Measurements from ENCODE around the gene KCNQ2. TPM values are rescaled to one million over a fixed set of nuclear protein-coding genes. Genes with fewer than 3 reads are reported as not detected.
"Not testable (repeated sequence)": the region's sequence is repeated elsewhere in the genome, so short reads cannot be mapped to it uniquely, and the experiment has no call there.

KCNQ2 gene
- total RNA-seq, 2 experiments from 2014 or later: not detected

DNA sequence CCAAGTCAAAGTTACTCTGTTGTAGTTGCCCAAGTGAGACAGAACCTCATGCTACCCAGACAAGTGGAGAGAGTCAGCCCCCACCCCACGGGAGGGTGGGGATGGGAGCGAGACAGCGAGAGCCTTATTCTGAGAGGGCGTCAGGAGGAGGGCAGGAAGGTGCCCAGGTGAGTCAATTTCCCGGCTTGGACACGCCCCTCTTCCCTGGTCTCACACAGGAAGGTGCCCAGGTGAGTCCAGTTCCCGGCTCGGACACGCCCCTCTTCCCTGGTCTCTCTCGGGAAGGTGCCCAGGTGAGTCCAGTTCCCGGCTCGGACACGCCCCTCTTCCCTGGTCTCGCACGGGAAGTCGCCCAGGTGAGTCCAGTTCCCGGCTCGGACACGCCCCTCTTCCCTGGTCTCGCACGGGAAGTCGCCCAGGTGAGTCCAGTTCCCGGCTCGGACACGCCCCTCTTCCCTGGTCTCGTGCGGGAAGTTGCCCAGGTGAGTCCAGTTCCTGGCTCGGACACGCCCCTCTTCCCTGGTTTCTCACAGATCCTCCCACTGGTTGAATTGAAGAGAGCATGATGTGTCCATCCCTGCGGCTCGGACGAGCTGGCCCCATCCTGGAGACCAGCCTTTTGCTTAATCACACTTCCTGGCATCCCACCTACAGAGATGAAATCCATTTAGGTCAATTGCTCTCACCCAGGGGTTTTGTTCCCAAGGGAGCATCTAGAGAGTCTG is 7.4 kb upstream of the KCNQ2 start:
- CTCF ChIA-PET: interaction anchor here (1.0 kb wide), 1 partner anchor 17 kb away, joined by 4 read pairs; no protein-coding TSS in a partner anchor
- POLR2A ChIA-PET: not testable (repeated sequence)

DNA sequence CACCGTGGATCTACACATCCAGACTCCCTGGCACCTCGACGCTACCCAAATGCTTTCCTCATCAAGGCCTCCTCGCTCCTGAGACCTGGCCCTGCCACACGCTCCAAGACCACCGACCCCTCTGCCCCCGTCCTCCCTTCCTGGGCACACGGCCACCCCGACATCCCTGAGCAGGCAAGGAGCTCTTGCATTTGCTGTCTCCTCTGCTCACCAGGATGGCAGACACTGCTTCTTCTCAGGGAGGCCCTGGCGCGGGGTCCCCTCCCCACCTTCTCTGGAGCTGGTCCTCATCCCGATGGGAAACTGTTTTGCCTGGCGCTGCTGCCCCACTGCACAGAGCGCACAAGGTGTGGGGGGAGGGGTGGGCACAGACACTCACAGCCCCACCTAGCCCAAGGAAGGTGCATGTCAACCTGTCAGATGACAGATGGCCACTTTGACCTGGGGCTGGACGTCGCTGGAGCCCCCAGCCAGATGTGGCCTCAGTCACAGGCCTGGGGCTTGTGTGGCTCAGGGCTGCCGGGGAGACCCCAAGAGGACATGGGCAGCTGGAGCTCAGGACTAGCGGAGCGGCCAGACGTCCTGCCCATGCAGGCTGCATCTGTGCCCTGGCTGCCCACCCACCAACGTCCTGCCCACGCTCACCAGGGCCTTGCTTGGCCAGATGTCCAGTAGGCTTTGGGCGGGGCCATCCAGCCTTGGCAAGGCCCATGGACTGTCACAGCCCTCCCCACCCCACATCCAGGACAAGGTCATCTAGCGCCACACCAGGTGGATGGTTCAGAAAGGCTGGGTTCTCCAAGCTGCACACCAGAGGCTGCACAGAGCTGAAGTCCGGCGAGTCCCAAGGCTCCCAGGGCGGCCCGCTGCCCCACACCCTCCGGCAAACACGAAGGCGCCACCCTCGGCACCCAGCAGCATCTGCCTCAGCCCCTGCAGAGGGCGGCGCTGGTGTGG is 6.2 kb upstream of the KCNQ2 start:
- ChIA-PET POLR2A (no interaction called here), CTCF (interaction anchor here (0.6 kb wide), 1 partner anchor 315 kb away, joined by 6 read pairs; no protein-coding TSS in a partner anchor)

DNA sequence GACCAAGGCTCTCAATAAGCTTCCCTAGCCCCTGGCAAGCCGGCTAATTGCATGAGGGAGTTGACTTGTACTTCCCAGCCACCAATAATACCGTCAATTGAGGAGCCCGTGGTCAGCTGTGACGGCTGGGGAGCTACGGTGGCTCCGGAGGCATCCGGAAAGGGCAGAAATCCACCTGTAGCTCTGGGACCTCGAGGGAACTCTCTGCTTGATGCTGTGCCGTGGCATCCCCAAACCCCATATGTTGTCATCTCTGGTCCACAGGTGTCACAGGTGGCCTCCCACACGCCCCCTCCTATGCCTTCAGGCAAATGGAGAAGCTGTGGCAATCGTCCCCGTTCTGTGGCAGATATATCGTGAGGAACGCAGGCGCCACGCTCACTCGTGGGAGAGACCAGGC is 5.5 kb upstream of the KCNQ2 start:
- ChIA-PET POLR2A (no interaction called here), CTCF (interaction anchor here (0.6 to 0.7 kb wide), 2 partner anchors 19 to 316 kb away, joined by 4 to 6 read pairs; no protein-coding TSS in a partner anchor)

DNA sequence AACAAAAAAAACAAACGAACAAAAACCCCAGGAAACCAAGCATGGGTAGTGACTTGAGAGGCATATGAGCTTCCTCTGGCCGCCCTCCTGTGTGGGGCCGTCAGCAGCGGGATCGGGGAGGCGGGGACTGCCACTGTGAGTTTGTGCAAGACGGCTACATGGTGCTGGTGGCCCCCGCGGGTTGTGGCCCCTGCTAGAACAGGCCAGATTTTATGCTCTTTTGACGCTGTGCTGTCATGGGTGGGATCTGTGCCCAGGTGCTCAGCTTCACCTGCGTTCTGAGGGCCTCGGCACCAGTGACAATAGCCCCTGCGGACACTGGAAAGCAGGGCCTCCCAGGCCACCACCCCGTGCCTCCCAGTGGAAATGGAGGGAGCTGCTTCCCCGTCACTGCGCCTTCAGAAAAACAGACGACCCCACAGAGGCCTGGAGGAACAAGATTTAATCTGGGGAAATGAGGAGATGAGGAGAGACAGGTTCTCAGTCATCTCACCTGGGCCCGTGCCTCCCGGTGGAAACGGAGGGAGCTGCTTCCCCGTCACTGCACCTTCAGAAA is 4.7 kb upstream of the KCNQ2 start:
- POLR2A ChIA-PET: no interaction called here
- CTCF ChIA-PET: interaction anchor here (0.7 kb wide), 1 partner anchor 19 kb away, joined by 4 read pairs; no protein-coding TSS in a partner anchor

DNA sequence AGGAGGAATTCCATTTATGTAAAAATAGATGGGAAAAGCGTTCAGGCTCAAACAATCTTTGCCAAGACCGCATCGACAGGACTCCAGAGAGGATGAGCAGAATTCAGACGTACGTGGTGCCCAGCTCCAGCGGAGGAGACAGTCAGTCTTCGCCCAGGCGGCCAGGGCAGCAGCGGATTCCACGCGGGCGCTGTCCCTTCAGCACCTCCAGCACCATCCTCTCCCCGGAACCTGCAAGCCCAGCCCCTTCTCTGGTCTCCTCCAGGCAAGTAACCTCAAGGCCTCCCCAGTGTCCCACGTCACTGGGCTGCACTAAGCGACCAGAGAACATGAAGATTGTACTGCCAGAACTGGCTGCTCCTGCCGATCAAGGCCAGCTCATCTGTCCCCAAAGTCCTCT is 2.8 kb upstream of the KCNQ2 start:
- ChIA-PET CTCF (no interaction called here), POLR2A (no interaction called here)

DNA sequence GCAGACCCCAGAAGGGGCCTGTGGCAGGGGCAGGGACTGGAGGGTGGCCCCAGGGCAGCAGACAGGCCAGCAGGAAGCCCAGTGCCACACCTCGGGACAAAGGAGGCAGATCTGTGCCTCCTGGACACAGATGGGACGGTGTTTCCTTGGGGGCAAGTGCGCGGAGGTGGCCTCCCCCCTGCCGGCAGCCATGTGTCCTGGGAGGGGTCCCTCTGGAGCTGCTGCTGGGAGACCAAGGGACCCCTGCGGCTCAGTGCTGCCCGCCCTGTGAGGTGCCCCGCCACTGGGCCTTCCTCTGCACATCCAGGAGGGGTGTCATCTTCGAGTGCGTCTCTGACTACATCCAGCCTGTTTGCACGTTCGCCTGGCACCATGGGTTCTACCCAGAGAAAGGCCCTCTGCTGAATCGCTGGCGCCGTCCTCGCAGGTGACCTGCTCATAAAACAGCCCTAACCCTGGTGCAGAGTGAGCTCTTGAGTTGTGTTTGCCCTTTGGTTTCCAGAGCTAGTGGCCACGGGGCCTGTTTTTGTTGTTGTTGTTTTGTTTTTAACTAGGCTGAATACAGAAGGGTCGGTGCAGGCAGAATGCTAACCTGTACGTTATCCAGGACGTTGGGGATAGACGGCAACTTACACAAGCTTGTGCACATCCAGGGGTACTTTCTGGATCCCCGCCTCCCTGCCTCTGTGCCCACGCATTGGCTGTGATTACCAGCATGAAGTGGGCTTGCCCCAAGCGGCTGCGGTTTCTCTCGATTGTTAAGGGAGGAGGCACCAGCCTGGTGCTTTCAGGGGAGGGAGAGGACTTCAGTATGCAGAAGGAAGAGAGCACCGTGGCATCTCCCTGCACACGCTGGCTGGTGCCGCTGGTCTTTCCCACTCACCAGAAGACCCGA is 1.3 kb upstream of the KCNQ2 start:
- ChIA-PET POLR2A (no interaction called here), CTCF (no interaction called here)

DNA sequence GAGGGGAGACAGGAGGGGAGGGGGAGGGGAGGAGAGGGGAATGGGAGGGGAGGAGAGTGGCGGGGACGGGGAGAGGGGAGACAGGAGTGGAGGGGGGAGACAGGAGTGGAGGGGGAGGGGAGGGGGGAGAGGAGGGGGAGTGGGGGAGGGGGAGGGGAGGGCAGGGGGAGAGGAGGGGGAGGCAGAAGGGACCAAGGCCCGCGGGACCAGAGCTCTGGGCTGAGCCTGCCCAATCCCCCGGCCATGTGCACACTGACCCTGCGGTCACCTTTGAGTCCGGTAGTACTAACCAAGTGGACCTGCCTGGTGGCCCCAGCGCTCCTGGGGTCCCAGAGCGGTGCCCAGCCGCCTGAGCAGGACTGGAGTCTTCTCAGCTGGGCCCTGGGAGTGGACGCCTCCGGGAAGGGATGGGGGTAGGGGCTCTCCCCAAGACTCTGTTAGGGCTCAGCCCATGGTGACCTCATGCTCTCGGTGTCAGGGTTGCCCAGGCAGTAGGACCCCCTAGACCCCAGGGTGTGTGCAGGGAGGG is 471 bp upstream of the KCNQ2 start:
- CTCF ChIA-PET: no interaction called here
- POLR2A ChIA-PET: no interaction called here

DNA sequence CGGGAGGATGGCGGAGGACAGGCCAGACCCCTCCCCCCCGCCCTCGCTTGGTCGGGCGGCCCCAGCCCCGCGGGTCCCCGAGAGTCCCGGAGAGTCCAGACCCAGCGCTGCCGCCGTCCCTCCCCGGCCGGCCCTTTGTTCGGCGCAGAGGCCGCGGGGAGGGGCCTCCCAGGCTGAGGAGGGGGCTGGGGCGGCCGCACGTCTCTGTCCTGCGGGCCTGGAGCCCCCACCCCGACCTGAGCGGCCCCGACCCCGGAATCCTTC is 806 bp downstream of the KCNQ2 start:
- POLR2A ChIA-PET: no interaction called here
- CTCF ChIA-PET: no interaction called here

DNA sequence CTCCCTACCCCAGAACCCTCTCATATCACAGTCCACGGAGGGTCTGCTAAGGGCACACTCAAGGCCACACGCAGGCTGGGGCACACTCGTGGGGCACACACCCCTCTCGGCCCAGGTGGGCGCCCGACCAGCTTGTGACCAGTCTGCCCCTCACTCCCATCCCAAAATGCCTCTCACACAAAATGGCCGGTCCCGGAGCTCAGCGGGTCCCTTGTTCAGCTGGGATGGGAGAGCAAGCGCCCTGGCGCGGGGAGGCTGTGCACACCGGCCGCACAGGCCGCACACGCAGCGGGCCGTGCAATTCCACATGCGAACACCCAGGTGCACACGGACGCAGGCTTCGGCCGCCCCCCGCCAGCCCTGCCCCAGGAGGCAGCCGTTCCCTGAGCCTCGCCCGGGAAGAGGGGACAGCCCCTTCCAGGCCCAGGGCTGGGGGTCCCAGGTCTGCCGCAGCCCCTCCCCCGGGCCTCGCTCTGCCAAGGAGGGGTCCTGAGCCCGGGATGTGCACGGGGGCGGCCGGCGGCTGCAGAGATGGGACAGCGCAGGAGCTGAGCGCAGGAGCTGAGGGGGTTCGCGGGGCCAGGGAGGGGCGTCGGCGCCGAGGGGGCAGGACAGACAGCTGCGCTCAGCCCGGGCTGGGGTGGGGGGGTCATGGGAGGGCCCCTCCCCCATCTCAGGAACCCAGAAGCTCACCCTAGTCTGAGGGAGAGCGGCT is 1.3 kb downstream of the KCNQ2 start:
- POLR2A ChIA-PET: no interaction called here
- CTCF ChIA-PET: interaction anchor here (0.8 kb wide), 1 partner anchor 25 kb away, joined by 3 read pairs; no protein-coding TSS in a partner anchor

DNA sequence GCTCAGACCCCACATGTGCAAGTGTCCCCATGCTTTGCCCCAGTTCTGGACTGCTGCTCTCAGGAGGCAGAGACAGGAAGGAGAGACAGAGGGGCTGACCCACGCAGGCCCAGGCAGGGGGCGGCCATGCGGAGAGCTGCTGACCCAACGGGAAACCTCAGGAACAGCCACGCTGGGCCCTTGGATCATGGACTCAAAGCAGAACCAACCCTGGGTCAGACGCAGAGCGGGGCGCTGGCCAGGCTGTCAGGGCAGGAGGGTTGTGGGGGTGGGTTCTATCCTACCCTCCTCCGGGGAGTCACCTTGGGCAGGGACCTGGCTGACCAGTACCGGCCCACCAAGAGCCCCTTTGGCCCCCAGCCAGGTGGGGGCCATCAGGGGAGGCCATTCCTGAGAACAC is 2.0 kb downstream of the KCNQ2 start:
- CTCF ChIA-PET: no interaction called here

DNA sequence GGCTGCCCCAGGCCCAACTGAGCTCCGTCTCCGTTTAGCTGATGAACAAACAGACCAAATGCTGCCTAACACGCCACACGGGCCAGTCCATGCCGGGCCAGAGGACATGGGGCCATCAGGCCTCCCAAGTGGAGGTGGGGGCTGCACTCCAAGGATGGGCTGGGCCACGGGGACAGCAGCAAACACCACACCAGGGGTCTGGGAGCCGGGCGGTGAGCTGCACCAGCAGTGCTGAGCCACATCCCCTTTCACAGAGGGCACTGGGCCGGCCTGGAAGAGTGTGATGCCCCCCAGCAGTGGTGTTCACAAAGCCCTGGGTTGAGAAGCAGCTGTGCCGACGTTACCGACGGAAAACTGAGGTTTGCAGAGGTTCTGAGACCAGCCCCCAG is 2.7 kb downstream of the KCNQ2 start:
- ChIA-PET CTCF (no interaction called here), POLR2A (no interaction called here)

More for the DNA sequence above, 2.0 kb downstream of the KCNQ2 start:
- POLR2A ChIA-PET: no interaction called here

DNA sequence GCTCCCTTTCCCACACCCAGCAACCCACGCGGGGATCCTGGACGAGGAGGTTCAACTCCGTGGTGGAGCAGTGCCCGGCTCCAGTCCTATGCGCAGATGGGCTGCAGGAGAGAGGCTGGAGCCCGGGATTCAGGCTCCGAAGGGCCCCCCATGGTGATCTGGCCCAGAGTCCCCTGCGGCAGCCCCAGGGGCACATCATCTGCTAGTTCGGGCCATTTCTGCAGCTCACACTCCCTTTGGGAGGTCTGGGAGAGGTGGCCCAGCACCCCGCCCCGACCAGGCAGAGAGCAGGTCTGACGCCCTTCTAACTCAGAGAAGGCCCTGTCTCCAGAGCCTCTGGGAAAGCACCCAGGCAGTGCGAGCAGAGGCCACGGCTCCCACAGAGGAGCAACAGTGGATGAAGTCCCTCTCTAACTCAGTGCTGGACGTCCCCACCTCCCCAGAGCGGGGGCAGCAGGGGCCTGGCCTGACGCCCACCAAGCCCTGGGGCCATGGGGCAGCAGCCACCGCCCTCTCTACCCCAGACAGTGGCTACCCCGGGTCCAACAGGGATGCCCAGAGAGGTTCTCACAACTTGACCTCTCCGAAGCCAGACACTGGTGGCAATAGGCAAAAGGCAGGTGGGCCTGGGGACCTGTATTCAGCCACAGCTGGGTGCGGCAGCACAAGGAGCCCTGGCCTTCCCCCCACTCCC is 3.3 kb downstream of the KCNQ2 start:
- ChIA-PET POLR2A (no interaction called here), CTCF (no interaction called here)

DNA sequence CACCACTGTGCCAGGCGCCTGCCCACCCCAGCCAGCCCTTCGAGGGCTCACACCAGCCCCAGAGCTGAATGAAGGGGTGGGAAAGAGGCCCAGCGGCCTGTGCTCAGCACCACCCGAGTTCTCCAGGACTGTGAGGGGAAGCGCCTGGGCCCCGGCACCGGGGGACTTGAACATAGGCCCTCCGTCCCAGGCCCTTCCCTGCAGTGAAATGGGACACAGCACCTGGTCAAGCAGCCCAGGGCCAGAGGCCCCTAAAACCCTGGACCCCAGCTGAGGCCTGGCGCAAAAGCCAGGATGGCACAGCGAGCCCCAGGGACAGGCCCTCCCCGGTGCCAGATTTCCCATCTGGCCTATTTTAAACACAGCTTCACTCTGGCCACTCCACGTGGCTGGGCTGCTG is 4.0 kb downstream of the KCNQ2 start:
- POLR2A ChIA-PET: no interaction called here
- CTCF ChIA-PET: no interaction called here

DNA sequence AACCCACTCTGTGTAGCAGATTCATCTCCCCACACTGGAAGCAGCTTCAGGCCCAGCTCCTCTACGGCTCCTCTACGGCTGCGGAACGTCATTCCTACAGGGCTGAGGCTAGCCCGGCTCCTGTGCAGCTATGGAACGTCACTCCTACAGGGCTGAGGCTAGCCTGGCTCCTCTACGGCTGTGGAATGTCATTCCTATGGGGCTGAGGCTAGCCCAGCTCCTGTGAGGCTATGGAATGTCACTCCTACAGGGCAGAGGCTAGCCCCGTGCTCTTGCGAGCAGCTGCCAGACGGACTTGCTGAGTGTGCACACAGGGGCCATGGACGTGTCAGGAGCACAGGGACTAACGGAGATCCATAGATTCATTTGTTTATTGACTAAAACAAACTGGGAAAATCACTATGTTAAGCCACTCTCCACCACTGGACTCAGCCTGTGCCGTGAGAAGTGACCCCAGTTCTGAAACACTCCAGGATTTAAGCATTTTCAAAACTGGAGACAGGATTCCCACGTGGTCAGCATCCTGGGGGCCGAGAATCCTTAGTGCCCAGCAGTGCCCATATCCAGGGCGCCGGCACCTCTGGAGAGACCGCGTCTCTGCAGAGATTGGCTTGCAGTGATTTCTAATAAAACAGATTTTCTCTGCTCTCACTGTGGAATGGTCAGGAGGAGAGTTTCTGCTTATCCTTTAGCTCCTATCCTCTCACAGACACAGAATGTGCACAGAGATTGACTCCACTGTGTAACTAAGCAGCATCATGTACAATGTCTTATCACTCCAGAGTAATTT is 5.0 kb downstream of the KCNQ2 start:
- ChIA-PET POLR2A (no interaction called here), CTCF (no interaction called here)

DNA sequence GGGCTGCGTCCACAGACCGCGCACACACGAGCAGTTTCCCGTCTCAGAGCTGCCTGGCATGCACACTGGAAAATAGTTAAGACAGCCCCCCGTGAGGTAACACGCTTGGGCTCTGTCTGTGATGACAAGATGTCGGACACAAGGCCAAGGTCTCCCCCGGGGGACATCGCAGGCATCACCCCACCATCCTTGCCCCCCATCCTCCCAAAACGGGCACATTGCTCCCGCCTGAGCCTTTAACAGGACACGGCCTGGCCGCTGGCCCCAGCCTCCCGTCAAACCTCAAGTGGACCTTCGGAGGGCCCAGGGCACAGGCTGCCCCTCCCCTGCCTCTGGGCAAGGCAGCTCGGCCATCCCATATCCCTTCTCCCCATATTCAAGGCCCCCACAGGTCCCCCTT is 5.6 kb downstream of the KCNQ2 start:
- ChIA-PET CTCF (no interaction called here), POLR2A (no interaction called here)

DNA sequence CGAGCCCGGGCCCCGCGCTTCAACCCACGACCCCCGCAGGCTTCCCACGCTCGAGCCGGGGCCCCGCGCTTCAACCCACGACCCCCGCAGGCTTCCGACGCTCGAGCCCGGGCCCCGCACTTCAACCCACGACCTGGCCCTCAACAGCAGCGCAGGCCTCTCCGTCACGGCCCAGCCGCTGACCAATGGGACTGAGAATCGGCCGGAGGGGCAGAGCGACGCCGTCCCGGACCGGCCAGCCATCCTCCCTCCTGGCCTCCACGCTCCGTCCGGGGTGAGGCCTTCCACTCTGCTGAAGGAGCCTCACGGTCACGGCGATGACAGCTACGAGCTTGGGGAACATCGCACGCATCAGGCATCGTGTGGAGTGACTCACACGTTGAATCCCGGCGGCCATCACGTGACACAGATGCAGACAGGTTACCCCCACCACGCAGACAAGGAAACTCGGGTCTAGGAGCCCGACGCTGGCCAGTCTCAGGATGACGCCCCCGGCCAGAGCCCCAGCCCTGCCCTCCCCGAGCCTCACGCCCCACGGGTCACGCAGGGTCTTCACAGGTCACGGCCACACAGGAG is 6.1 kb downstream of the KCNQ2 start:
- CTCF ChIA-PET: no interaction called here
- POLR2A ChIA-PET: no interaction called here

DNA sequence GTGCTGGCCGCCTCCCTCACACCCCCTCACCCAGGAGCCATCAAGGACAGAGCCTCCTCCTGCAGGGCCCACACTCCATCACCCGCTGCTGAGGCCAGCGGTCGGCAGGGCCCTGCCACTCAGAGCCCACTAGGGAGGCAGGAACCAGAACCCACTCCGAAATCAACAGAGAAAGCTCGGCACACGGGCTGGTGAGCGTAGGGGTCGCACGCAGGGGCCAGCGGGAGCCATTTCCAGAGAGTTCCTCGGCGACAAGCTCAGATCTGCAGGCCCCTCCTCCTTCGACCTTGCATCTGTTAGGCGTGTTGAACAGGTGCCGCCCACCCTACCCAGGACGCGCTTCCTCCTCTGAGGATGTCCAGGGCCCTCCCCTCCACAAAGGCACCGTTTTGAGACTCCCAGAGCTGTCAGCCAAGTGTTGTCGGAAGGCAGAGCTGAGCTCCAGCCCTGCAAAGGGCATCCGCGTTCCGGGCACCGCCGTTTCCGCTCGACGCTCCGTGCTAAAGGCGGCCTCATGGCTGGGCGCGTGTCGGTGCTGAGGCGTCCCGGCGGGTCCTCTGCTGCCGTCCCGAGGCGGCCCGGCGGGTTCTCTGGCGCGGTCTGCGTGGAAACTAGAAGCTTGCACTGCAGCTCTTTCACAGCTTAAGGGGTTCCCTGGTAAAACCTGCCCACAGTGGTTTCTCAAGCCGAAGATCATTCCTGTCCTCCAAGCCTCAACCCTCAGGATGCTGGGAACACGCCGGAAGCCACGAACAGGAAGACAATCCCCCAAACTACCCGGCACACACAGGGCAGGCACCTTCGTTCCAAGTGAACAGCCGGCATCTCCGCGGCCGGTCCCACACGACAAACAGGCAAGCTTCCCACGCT is 6.8 kb downstream of the KCNQ2 start:
- POLR2A ChIA-PET: no interaction called here
- CTCF ChIA-PET: no interaction called here

Data from activated CD8-positive, alpha-beta memory T cell treated with anti-CD3 and anti-CD28 coated beads for 36 hours (primary cell).